ENCODE measurements around the gene NPAT. TPM values are rescaled to one million over a fixed set of nuclear protein-coding genes. Genes with fewer than 3 reads are reported as not detected.

The NPAT gene
- total RNA-seq, 1 experiment from 2014 or later, result 14.9 TPM

DNA sequence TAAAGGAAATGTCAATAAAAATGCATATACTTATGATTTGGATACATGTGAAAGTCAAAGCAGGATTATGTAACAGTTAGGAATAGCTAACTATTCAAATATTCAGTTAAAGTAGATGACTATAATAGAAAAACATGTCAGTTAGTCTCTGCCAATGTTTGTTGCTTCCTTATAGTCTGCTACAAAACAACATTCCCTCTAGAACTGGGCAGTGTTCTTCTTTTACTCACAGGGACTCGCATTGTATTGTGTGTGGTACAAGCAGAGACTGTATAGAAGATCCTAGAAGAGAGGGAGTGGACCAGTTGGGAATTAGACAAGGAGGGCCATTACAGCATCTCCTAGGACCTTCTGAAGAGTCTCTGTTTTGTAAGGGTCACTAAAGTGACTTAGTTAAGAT is 90.4 kb downstream of the NPAT start:
- no peak for ATAC-seq
- BruUV-seq (replicated peaks), result no TSS peak
- H3K4me2 ChIP-seq (ENCODE audit: low read length), result no peak overlapping the region

DNA sequence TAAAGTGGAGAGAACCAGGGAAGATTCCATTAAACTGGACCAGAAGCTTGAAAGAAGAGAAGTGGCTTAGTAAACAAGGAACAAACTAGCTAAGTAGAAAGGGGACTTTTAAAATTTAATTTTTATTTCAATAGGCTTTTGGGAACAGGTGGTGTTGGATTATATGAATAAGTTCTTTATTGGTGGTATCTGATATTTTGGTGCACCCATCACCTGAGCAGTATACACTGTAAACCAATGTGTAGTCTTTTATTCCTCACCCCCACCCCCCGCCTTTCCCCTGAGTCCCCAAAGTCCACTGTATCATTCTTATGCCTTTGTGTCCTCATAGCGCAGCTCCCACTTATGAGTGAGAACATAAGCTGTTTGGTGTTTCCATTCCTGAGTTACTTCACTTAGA is 93.7 kb downstream of the NPAT start:
- no peak overlapping the region for H3K4me3 ChIP-seq (replicated peaks in 1 of 2; ENCODE audit: low read depth in 1 of 2, low read length in 2 of 2)
- ATAC-seq, result no peak
- intact Hi-C loops (cut with micrococcal nuclease), result no loop called here
- POLR2A ChIA-PET, result no interaction called here
- no peaks in the 10 kb centered on the region for H3K27me3 ChIP-seq (ENCODE audit: insufficient read depth, low read length)
- H3K79me2 ChIP-seq (ENCODE audit: insufficient read depth, low read length), result peaks cover 71% of the 10 kb centered on the region
- DNase-seq (ENCODE audit: low read depth, low spot score), result no peak
- H3K4me2 ChIP-seq (ENCODE audit: low read length), result no peak overlapping the region
- RAD21 ChIA-PET (ENCODE audit: low non-redundant PET in 1 of 2, low total read pairs in 2 of 2, uncharacterized antibody in 2 of 2, unreplicated experiment in 2 of 2), result no interaction called here
- no TSS peak for BruUV-seq (replicated peaks)
- no peaks in the 10 kb centered on the region for H4K20me1 ChIP-seq (ENCODE audit: insufficient read depth)
- H3K36me3 ChIP-seq (ENCODE audit: control insufficient read depth in 1 of 2, insufficient read depth in 2 of 2, low read length in 2 of 2), result peaks cover 1 to 4% of the 10 kb centered on the region in 2 experiments; a peak in 1 of 4 replicates
- CTCF ChIA-PET, result interaction anchor here (2.2 kb wide), 1 partner anchor 10 kb away, joined by 6 read pairs; no protein-coding TSS in a partner anchor
- H2AFZ ChIP-seq (ENCODE audit: low read depth, low read length, poor library complexity, severe bottlenecking), result no peak overlapping the region
- H3K27ac ChIP-seq (ENCODE audit: low read depth, low read length), result no peak overlapping the region
- no peaks in the 10 kb centered on the region for H3K9me3 ChIP-seq (ENCODE audit: control insufficient read depth in 1 of 2, insufficient read depth in 1 of 2, low read depth in 1 of 2, low read length in 2 of 2)
- H3K9ac ChIP-seq (ENCODE audit: low read length), result no peak overlapping the region
- no peaks in the 10 kb centered on the region for H3K9me2 ChIP-seq (ENCODE audit: insufficient read depth)
- H3K4me1 ChIP-seq (ENCODE audit: control insufficient read depth in 1 of 2, insufficient read depth in 2 of 2, low read length in 2 of 2), result peaks cover 2 to 3% of the 10 kb centered on the region in 2 experiments; a peak in 3 of 4 replicates
- TF ChIP-seq POLR2AphosphoS5 (IDR thresholded peaks at IDR 0.05; ENCODE audit: low read depth, low read length), result no peak
- TF ChIP-seq RAD21 (IDR thresholded peaks at IDR 0.05; ENCODE audit: low read depth), result no peak
- no peak for TF ChIP-seq TCF7L2 (IDR thresholded peaks at IDR 0.05; ENCODE audit: borderline replicate concordance, extremely low read depth, insufficient read depth, insufficient read length)
- TF ChIP-seq, protein P1, sequence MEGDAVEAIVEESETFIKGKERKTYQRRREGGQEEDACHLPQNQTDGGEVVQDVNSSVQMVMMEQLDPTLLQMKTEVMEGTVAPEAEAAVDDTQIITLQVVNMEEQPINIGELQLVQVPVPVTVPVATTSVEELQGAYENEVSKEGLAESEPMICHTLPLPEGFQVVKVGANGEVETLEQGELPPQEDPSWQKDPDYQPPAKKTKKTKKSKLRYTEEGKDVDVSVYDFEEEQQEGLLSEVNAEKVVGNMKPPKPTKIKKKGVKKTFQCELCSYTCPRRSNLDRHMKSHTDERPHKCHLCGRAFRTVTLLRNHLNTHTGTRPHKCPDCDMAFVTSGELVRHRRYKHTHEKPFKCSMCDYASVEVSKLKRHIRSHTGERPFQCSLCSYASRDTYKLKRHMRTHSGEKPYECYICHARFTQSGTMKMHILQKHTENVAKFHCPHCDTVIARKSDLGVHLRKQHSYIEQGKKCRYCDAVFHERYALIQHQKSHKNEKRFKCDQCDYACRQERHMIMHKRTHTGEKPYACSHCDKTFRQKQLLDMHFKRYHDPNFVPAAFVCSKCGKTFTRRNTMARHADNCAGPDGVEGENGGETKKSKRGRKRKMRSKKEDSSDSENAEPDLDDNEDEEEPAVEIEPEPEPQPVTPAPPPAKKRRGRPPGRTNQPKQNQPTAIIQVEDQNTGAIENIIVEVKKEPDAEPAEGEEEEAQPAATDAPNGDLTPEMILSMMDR (IDR thresholded peaks at IDR 0.05 in 2 of 3, conservative IDR thresholded peaks at IDR 0.05 in 1 of 3; ENCODE audit: borderline replicate concordance in 1 of 3, insufficient read depth in 1 of 3, low read depth in 2 of 3, low read length in 2 of 3), result no peak
- TF ChIP-seq EZH2phosphoT487 (IDR thresholded peaks at IDR 0.05; ENCODE audit: borderline replicate concordance), result no peak
- TF ChIP-seq SRF (IDR thresholded peaks at IDR 0.05; ENCODE audit: low read depth), result no peak
- TF ChIP-seq, protein P2, sequence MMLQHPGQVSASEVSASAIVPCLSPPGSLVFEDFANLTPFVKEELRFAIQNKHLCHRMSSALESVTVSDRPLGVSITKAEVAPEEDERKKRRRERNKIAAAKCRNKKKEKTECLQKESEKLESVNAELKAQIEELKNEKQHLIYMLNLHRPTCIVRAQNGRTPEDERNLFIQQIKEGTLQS (IDR thresholded peaks at IDR 0.05), result no peak
- TF ChIP-seq ZFX (IDR thresholded peaks at IDR 0.05), result no peak
- TF ChIP-seq SP1 (IDR thresholded peaks at IDR 0.05; ENCODE audit: low read depth), result no peak
- no peak for TF ChIP-seq EZH2 (IDR thresholded peaks at IDR 0.05)
- no peak for TF ChIP-seq YY1 (IDR thresholded peaks at IDR 0.05; ENCODE audit: extremely low read depth, insufficient replicate concordance, low read depth, low read length)
- no peak for TF ChIP-seq REST (IDR thresholded peaks at IDR 0.05; ENCODE audit: low read depth)
- no peak for TF ChIP-seq MAX (IDR thresholded peaks at IDR 0.05)
- no peak for TF ChIP-seq CEBPB (IDR thresholded peaks at IDR 0.05; ENCODE audit: low read depth)

More for the DNA sequence above, 90.4 kb downstream of the NPAT start:
- ChIA-PET CTCF (no interaction called here), POLR2A (no interaction called here), RAD21 (ENCODE audit: low non-redundant PET in 1 of 2, low total read pairs in 2 of 2, uncharacterized antibody in 2 of 2, unreplicated experiment in 2 of 2) (no interaction called here)
- Histone ChIP-seq H3K9ac (ENCODE audit: low read length) (no peak overlapping the region), H2AFZ (ENCODE audit: low read depth, low read length, poor library complexity, severe bottlenecking) (no peak overlapping the region), H3K4me1 (ENCODE audit: control insufficient read depth in 1 of 2, insufficient read depth in 2 of 2, low read length in 2 of 2) (no peaks in the 10 kb centered on the region), H4K20me1 (ENCODE audit: insufficient read depth) (no peaks in the 10 kb centered on the region), H3K4me3 (replicated peaks in 1 of 2; ENCODE audit: low read depth in 1 of 2, low read length in 2 of 2) (no peak overlapping the region), H3K36me3 (ENCODE audit: control insufficient read depth in 1 of 2, insufficient read depth in 2 of 2, low read length in 2 of 2) (peaks cover 7 to 15% of the 10 kb centered on the region in 2 experiments; a peak in 2 of 4 replicates), H3K9me2 (ENCODE audit: insufficient read depth) (no peaks in the 10 kb centered on the region), H3K79me2 (ENCODE audit: insufficient read depth, low read length) (peaks cover 44% of the 10 kb centered on the region), H3K9me3 (ENCODE audit: control insufficient read depth in 1 of 2, insufficient read depth in 1 of 2, low read depth in 1 of 2, low read length in 2 of 2) (no peaks in the 10 kb centered on the region), H3K27me3 (ENCODE audit: insufficient read depth, low read length) (no peaks in the 10 kb centered on the region), H3K27ac (ENCODE audit: low read depth, low read length) (no peak overlapping the region)
- TF ChIP-seq POLR2A (IDR thresholded peaks at IDR 0.05; ENCODE audit: borderline replicate concordance, extremely low read depth, insufficient read depth, insufficient read length) (no peak), RAD21 (IDR thresholded peaks at IDR 0.05; ENCODE audit: low read depth) (no peak), JUND (IDR thresholded peaks at IDR 0.05) (no peak), CEBPB (IDR thresholded peaks at IDR 0.05; ENCODE audit: low read depth) (no peak), EGR1 (IDR thresholded peaks at IDR 0.05; ENCODE audit: low read depth) (no peak)
- DNase-seq (ENCODE audit: low read depth, low spot score), result no peak
- intact Hi-C loops (cut with micrococcal nuclease), result no loop called here
